ENCODE measurements around the gene CAPS.

GRCh38 chr19:5913739-5914357 lies at the start of gene CAPS:
- no peak for TF ChIP-seq CTCF (conservative IDR thresholded peaks at IDR 0.05)
- no peak for TF ChIP-seq ZFX (IDR thresholded peaks at IDR 0.05)
